Esophagus muscularis mucosa (tissue), 4 donors: ENCODE measurements around the gene NEXMIF. TPM values are rescaled to one million over a fixed set of nuclear protein-coding genes. Genes with fewer than 3 reads are reported as not detected.

Experiments
- DNase-seq: peaks from one replicate; pipeline ENCODE4 v3.0.0-alpha.2; 2017; ENCODE audit errors: extremely low spot score
- H3K27ac ChIP-seq, 4 donors: fragments of 200-600 bp; sonication (generic); replicated peaks in 1 of 4; 1 replicate in 3 of 4; 2 replicates in 1 of 4; pipeline ENCODE4 v1.5.1; 2016 to 2019; ENCODE audit warnings: mild to moderate bottlenecking in 1 of 4
- H3K27me3 ChIP-seq, 4 donors: fragments of 200-600 bp; sonication (generic); one replicate each; pipeline versions ENCODE4 v1.5.1 to v1.6.0; 2016 to 2019
- H3K36me3 ChIP-seq, 4 donors: fragments of 200-600 bp; sonication (generic); one replicate each; pipeline ENCODE4 v1.5.1; 2016 to 2019
- H3K4me1 ChIP-seq, 4 donors: fragments of 200-600 bp; sonication (generic); one replicate each; pipeline ENCODE4 v1.5.1; 2016 to 2019
- H3K4me3 ChIP-seq, 4 donors: fragments of 200-600 bp; sonication (generic); 1 replicate in 2 of 4; 2 replicates in 2 of 4; pipeline ENCODE4 v1.5.1; 2016 to 2019; ENCODE audit warnings: mild to moderate bottlenecking in 4 of 4, moderate library complexity in 1 of 4
- H3K9me3 ChIP-seq, 4 donors: fragments of 200-600 bp; sonication (generic); 1 replicate in 3 of 4; 2 replicates in 1 of 4; pipeline ENCODE4 v1.5.1; 2016 to 2019
- CTCF ChIP-seq, 3 experiments: fragments of 200-600 bp in 2 of 3; fragments of 450-650 bp in 1 of 3; sonication (generic) in 2 of 3; IDR thresholded peaks; one replicate each; pipeline ENCODE4 v1.5.1; 2017 to 2019; ENCODE audit warnings: antibody characterized with exemption in 3 of 3, mild to moderate bottlenecking in 2 of 3, moderate library complexity in 1 of 3
- EP300 ChIP-seq: sonication (generic); formaldehyde crosslinking; IDR thresholded peaks from one replicate; pipeline ENCODE4 v1.6.1; 2017; ENCODE audit warnings: antibody characterized with exemption
- POLR2A ChIP-seq: fragments of 450-650 bp; IDR thresholded peaks from one replicate; pipeline ENCODE4 v1.6.1; 2017; ENCODE audit warnings: antibody characterized with exemption, moderate library complexity, mild to moderate bottlenecking, low read depth
- POLR2AphosphoS5 ChIP-seq, 2 donors: sonication (generic); formaldehyde crosslinking; IDR thresholded peaks; one replicate each; pipeline ENCODE4 v1.6.1; 2017; ENCODE audit warnings: antibody characterized with exemption in 2 of 2
- WGBS: methylation state at CpG from one replicate; pipeline ENCODE4 v1.1.5; 2018; 5-methylcytosine and 5-hydroxymethylcytosine counted together
- intact Hi-C: fragments of 100-400 bp; cut with DNase I; formaldehyde crosslinking; loops from one replicate; pipeline ENCODE4 v1.15.1; 2023
- total RNA-seq, 4 donors: library from RNA; depleted of rRNA; stranded (reverse); fragments of >200 nt; gene quantifications; one replicate each; pipeline versions ENCODE4 v1.1.0 to v1.2.1, GENCODE V29; 2016

NEXMIF gene
- total RNA-seq, 4 donors from 2014 or later: 5.0 to 7.8 (median 6.1) TPM

DNA sequence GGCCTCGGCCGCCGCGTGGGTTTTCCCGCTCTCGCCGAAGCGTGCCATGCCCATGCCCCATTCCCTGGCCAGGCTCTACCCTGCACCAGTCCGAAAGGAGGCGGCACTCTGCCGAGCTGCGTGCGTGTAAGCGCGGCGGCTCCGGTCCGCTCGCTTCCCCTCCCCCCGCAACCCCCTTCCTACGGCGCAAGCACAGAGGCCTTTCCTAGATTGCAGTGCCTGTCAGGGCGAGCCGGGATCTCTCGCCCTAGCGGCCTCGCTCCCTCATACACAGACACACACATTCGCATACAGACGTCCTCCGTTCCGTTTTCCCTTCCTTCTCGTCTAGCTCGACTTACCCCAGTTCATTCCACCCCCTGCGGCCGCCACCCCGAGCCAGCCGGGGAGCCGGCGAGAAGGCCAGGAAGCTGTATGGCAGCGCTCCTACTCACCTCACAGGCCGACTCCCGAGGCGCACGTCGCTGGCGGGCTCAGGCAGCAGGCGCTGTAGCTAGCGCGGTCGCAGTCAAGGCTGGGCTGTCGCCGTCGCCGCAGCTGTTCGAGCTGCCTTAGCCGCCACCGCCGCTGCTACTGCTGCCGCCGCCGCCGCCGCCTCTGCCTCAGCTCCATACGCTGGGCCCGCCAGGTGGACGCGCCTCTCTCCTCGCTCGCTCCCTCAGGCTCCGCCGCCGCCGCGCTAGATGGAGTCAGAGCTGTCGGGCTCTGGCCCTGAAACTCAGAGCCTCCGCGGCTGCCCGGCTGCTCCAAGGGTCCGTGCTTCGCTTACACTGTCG lies 615 bp downstream of the NEXMIF start:
- Histone ChIP-seq H3K27ac (peak overlapping the region; percentile 82 to 89 (median 84)), H3K27me3 (no peaks in the 10 kb centered on the region), H3K9me3 (no peaks in the 10 kb centered on the region), H3K4me3 (peak overlapping the region; percentile 60 to 66 (median 62)), H3K4me1 (peaks cover 0 to 22% (median 8%) of the 10 kb centered on the region in 4 donors), H3K36me3 (no peaks in the 10 kb centered on the region)
- no peak for DNase-seq
- intact Hi-C loops: loop anchor here (2.0 kb wide), 1 partner anchor 310 kb away; the partner anchor contains the start of gene RLIM
- 34% methylated on average over 34 of the region's 81 CpGs for WGBS
- TF ChIP-seq POLR2AphosphoS5 (IDR thresholded peaks at IDR 0.05) (no peak), CTCF (IDR thresholded peaks at IDR 0.05) (no peak), POLR2A (no peak), EP300 (no peak)

GRCh38 chrX:74923942-74924448 lies 1.3 kb downstream of the NEXMIF start:
- 60% methylated on average over 24 of the region's 51 CpGs for WGBS
- Histone ChIP-seq H3K36me3 (no peaks in the 10 kb centered on the region), H3K4me3 (peak overlapping the region; percentile 60 to 66 (median 62)), H3K9me3 (no peaks in the 10 kb centered on the region), H3K27me3 (no peaks in the 10 kb centered on the region), H3K4me1 (peaks cover 0 to 22% (median 8%) of the 10 kb centered on the region in 4 donors), H3K27ac (peak overlapping the region; percentile 82 to 89 (median 84))
- TF ChIP-seq EP300: no peak
- no peak for TF ChIP-seq POLR2A
- TF ChIP-seq POLR2AphosphoS5 (IDR thresholded peaks at IDR 0.05): no peak
- TF ChIP-seq CTCF (IDR thresholded peaks at IDR 0.05): no peak
- no peak for DNase-seq
- intact Hi-C loops: loop anchor here (2.0 kb wide), 1 partner anchor 309 kb away; the partner anchor contains the start of gene RLIM

DNA sequence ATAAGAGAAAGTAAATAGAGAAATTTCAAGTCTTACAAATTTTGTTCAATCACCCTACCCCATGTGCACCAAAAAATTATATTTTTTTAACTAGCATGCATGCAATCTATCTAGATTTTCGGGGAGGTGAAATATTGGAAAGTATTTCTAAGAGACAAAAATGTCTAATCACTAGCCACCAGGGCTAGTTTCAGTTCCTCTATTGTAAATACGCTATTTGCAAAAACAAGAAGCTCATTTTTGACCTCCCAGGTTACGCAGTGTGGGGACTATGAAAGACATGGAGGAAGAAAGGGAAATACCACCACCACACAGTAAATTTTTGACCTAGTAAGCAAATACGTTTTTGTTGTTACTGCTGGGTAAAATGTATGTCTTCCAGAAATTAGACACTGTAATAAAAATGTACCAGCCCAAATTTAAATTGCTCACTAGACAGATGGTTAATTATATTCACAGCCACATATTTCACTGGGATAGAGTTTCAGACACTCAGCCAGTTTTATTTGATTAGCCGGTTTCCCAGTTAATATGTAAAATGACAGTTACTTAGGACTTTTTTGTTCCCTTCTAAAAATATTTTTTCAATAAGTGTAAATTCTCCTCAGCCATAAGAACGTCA lies 2.2 kb downstream of the NEXMIF start:
- Histone ChIP-seq H3K9me3 (no peaks in the 10 kb centered on the region), H3K27me3 (no peaks in the 10 kb centered on the region), H3K4me3 (peak overlapping the region in 2 of 4 donors; percentile 60 to 61), H3K36me3 (no peaks in the 10 kb centered on the region), H3K27ac (no peak overlapping the region), H3K4me1 (peaks cover 0 to 22% (median 8%) of the 10 kb centered on the region in 4 donors)
- TF ChIP-seq EP300 (no peak), POLR2A (no peak), POLR2AphosphoS5 (IDR thresholded peaks at IDR 0.05) (no peak), CTCF (IDR thresholded peaks at IDR 0.05) (no peak)
- WGBS: 54% methylated on average over 6 of the region's 6 CpGs
- intact Hi-C loops: no loop called here
- DNase-seq: no peak

- Histone ChIP-seq H3K4me1 (peaks cover 0 to 6% (median 3%) of the 10 kb centered on the region in 4 donors), H3K27me3 (no peaks in the 10 kb centered on the region), H3K27ac (no peak overlapping the region), H3K36me3 (no peaks in the 10 kb centered on the region), H3K4me3 (no peak overlapping the region), H3K9me3 (no peaks in the 10 kb centered on the region)
- 47% methylated on average over 1 of the region's 1 CpG for WGBS
- intact Hi-C loops: no loop called here
- no peak for DNase-seq
- TF ChIP-seq EP300: no peak
- no peak for TF ChIP-seq CTCF (IDR thresholded peaks at IDR 0.05)
- TF ChIP-seq POLR2AphosphoS5 (IDR thresholded peaks at IDR 0.05): no peak
- no peak for TF ChIP-seq POLR2A
Measured at GRCh38 chrX:74911494-74911893, 13.8 kb downstream of the NEXMIF start.
